ENCODE data around the gene C1orf35.
A peak's percentile ranks its signal among the peaks of the same experiment; 100 is the strongest.

The C1orf35 gene

GRCh38 chr1:228062085-228062791, 40.9 kb downstream of the C1orf35 start:
- no peak for DNase-seq

GRCh38 chr1:228061411-228062084, 41.6 kb downstream of the C1orf35 start:
- DNase-seq, result no peak

- DNase-seq, result no peak
Measured at GRCh38 chr1:228060458-228061190, 42.5 kb downstream of the C1orf35 start.

- peak; percentile 41 for DNase-seq
Measured at GRCh38 chr1:228059634-228060457, 43.3 kb downstream of the C1orf35 start.

- DNase-seq, result no peak
Measured at GRCh38 chr1:228058949-228059633, 44.0 kb downstream of the C1orf35 start.

GRCh38 chr1:228058172-228058948, 44.8 kb downstream of the C1orf35 start:
- no peak for DNase-seq
